ENCODE results near the gene DUSP5. TPM values are rescaled to one million over a fixed set of nuclear protein-coding genes. Genes with fewer than 3 reads are reported as not detected.

DUSP5 gene
- total RNA-seq, 1 experiment from 2014 or later: 30.1 TPM

DNA sequence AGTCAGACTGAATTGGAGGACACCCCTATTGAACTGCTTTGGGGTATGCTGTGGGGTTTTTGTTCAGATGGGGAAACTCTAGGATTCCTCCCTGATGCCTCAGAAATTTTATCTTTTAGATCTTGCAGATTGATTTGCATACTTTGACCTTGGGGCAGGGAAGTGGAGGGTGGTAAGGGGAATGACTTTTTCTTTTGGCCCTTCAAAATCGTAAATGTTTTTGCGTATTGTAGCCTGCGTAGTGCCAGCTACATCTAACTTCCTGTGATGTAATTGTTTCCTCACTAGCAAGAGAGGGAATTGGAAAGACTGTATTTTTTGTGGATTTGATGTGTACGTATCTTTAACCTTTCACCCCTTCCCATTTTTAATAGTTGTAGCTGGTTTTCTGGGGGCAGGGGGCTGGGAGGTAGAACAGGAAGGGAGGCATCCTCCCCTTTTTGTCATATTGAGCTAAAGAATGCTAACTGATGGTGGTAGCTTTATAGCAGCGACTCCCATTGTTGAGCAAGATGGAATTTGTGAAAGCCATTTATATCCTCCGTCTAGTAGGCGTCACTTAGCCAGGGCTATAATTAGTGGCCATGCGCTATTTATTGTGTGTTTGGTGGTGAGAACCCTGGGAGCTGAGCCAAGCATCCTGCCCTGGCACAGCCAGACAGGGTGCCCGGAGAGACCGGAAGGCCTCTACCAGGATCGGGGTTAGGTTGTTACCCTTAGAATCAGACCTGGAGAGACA is 11.3 kb downstream of the DUSP5 start:
- DNase-seq (ENCODE audit: low read depth, low spot score): no peak
- ChIA-PET POLR2A (no interaction called here), CTCF (no interaction called here)
- TF ChIP-seq, protein P1, sequence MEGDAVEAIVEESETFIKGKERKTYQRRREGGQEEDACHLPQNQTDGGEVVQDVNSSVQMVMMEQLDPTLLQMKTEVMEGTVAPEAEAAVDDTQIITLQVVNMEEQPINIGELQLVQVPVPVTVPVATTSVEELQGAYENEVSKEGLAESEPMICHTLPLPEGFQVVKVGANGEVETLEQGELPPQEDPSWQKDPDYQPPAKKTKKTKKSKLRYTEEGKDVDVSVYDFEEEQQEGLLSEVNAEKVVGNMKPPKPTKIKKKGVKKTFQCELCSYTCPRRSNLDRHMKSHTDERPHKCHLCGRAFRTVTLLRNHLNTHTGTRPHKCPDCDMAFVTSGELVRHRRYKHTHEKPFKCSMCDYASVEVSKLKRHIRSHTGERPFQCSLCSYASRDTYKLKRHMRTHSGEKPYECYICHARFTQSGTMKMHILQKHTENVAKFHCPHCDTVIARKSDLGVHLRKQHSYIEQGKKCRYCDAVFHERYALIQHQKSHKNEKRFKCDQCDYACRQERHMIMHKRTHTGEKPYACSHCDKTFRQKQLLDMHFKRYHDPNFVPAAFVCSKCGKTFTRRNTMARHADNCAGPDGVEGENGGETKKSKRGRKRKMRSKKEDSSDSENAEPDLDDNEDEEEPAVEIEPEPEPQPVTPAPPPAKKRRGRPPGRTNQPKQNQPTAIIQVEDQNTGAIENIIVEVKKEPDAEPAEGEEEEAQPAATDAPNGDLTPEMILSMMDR (IDR thresholded peaks at IDR 0.05): no peak
- TF ChIP-seq, protein P2, sequence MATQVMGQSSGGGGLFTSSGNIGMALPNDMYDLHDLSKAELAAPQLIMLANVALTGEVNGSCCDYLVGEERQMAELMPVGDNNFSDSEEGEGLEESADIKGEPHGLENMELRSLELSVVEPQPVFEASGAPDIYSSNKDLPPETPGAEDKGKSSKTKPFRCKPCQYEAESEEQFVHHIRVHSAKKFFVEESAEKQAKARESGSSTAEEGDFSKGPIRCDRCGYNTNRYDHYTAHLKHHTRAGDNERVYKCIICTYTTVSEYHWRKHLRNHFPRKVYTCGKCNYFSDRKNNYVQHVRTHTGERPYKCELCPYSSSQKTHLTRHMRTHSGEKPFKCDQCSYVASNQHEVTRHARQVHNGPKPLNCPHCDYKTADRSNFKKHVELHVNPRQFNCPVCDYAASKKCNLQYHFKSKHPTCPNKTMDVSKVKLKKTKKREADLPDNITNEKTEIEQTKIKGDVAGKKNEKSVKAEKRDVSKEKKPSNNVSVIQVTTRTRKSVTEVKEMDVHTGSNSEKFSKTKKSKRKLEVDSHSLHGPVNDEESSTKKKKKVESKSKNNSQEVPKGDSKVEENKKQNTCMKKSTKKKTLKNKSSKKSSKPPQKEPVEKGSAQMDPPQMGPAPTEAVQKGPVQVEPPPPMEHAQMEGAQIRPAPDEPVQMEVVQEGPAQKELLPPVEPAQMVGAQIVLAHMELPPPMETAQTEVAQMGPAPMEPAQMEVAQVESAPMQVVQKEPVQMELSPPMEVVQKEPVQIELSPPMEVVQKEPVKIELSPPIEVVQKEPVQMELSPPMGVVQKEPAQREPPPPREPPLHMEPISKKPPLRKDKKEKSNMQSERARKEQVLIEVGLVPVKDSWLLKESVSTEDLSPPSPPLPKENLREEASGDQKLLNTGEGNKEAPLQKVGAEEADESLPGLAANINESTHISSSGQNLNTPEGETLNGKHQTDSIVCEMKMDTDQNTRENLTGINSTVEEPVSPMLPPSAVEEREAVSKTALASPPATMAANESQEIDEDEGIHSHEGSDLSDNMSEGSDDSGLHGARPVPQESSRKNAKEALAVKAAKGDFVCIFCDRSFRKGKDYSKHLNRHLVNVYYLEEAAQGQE (IDR thresholded peaks at IDR 0.05; ENCODE audit: insufficient read depth in 1 of 2, low read depth in 2 of 2, low read length in 1 of 2): no peak
- TF ChIP-seq POLR2AphosphoS5 (IDR thresholded peaks at IDR 0.05; ENCODE audit: low read depth, low read length) (no peak), TCF7L2 (IDR thresholded peaks at IDR 0.05; ENCODE audit: low read depth, low read length) (no peak), SIN3A (IDR thresholded peaks at IDR 0.05; ENCODE audit: borderline replicate concordance, insufficient read depth, low read depth, low read length) (no peak)
- Histone ChIP-seq H3K27ac (ENCODE audit: low read length) (no peak overlapping the region), H3K36me3 (ENCODE audit: control insufficient read depth, insufficient read depth, low read length) (peaks cover 6% of the 10 kb centered on the region; the same call in 1 of the 2 replicates), H3K4me1 (ENCODE audit: control insufficient read depth, insufficient read depth, low read length) (peaks cover 9% of the 10 kb centered on the region), H3K9me3 (ENCODE audit: control insufficient read depth, insufficient read depth, low read depth, low read length) (no peaks in the 10 kb centered on the region), H3K27me3 (ENCODE audit: control insufficient read depth, insufficient read depth, low read length) (no peaks in the 10 kb centered on the region), H3K4me3 (ENCODE audit: low read depth in 2 of 2, low read length in 2 of 2) (no peak overlapping the region)
- in situ Hi-C loops (cut with HindIII; ENCODE audit: low pct_unique_long_range_greater_than_20kb, low sequenced_read_pairs) (no loop called here), intact Hi-C loops (cut with micrococcal nuclease; ENCODE audit: unreplicated experiment) (no loop called here)
- no TSS peak for BruUV-seq (replicated peaks)
- no peak for ATAC-seq

DNA sequence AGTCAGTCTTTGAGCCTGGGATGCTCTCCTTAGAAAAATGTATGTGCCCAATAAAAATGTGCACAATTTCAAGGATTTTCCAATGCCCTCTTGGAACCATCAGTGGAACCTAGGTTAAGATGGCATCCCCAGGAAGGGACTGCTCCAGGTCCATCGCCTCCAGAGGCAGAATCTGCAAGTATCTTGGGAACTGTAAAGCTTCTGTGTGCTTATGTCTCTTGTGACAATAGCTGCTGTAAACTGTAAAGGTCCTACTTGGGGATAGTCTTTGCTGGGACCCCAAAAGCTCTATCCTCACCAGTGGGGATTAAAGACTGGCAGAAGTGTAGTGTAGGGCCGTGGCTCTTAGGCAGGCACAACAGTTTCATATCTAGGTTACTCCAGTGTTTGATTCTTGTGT is 11.9 kb downstream of the DUSP5 start:
- H3K9me3 ChIP-seq (ENCODE audit: control insufficient read depth, insufficient read depth, low read depth, low read length): no peaks in the 10 kb centered on the region
- H3K4me1 ChIP-seq (ENCODE audit: control insufficient read depth, insufficient read depth, low read length): peaks cover 4% of the 10 kb centered on the region; the same call in 1 of the 2 replicates
- H3K27me3 ChIP-seq (ENCODE audit: control insufficient read depth, insufficient read depth, low read length): no peaks in the 10 kb centered on the region
- in situ Hi-C loops (cut with HindIII; ENCODE audit: low pct_unique_long_range_greater_than_20kb, low sequenced_read_pairs) (no loop called here), intact Hi-C loops (cut with micrococcal nuclease; ENCODE audit: unreplicated experiment) (no loop called here)
- TF ChIP-seq, protein P2 (IDR thresholded peaks at IDR 0.05; ENCODE audit: insufficient read depth in 1 of 2, low read depth in 2 of 2, low read length in 1 of 2): no peak
- TF ChIP-seq TCF7L2 (IDR thresholded peaks at IDR 0.05; ENCODE audit: low read depth, low read length): no peak
- TF ChIP-seq SIN3A (IDR thresholded peaks at IDR 0.05; ENCODE audit: borderline replicate concordance, insufficient read depth, low read depth, low read length): no peak
- TF ChIP-seq, protein P1 (IDR thresholded peaks at IDR 0.05): no peak
- TF ChIP-seq POLR2AphosphoS5 (IDR thresholded peaks at IDR 0.05; ENCODE audit: low read depth, low read length): no peak
- DNase-seq (ENCODE audit: low read depth, low spot score): no peak
- no TSS peak for BruUV-seq (replicated peaks)
- H3K4me3 ChIP-seq (ENCODE audit: low read depth in 2 of 2, low read length in 2 of 2): no peak overlapping the region
- no peak overlapping the region for H3K27ac ChIP-seq (ENCODE audit: low read length)
- peaks cover 6% of the 10 kb centered on the region; the same call in 1 of the 2 replicates for H3K36me3 ChIP-seq (ENCODE audit: control insufficient read depth, insufficient read depth, low read length)
- ChIA-PET POLR2A (no interaction called here), CTCF (no interaction called here)
- no peak for ATAC-seq
